HPDE6-E6E7 (cell line): Measurements from ENCODE around the gene SLC2A8.

Experiments used
- DNase-seq: peaks from one replicate; pipeline ENCODE4 v3.0.0; 2011; ENCODE audit warnings: missing footprints; ENCODE audit errors: extremely low spot score

The SLC2A8 gene

GRCh38 chr9:127457191-127457878, 60.4 kb downstream of the SLC2A8 start:
- DNase-seq = no peak
